Measurements from ENCODE around the gene DTX3. TPM values are rescaled to one million over a fixed set of nuclear protein-coding genes. Genes with fewer than 3 reads are reported as not detected.

DTX3 gene
- total RNA-seq, 1 donor from 2014 or later, result 22.1 TPM

Other genes starting within 250 kb of the DTX3 start
- gene R3HDM2, start 173.8 kb upstream of the DTX3 start, total RNA-seq, result 20.3 and 24.6 TPM in 2 replicates
- not detected in 2 replicates for gene INHBC, start 170.0 kb upstream of the DTX3 start, total RNA-seq
- 12.2 and 15.7 TPM in 2 replicates for gene INHBE, start 149.5 kb upstream of the DTX3 start, total RNA-seq
- 0.56 and 0.78 TPM in 2 replicates for gene GLI1, start 145.0 kb upstream of the DTX3 start, total RNA-seq
- gene ARHGAP9, start 125.0 kb upstream of the DTX3 start, total RNA-seq, result 9.8 and 14.7 TPM in 2 replicates
- 131 and 146 TPM in 2 replicates for gene MARS1, start 116.8 kb upstream of the DTX3 start, total RNA-seq
- gene DDIT3, start 84.3 kb upstream of the DTX3 start, total RNA-seq, result 30.0 and 37.1 TPM in 2 replicates
- gene MBD6, start 82.0 kb upstream of the DTX3 start, total RNA-seq, result 6.3 and 8.2 TPM in 2 replicates
- 170 and 179 TPM in 2 replicates for gene DCTN2, start 57.6 kb upstream of the DTX3 start, total RNA-seq
- not detected in 2 replicates for gene KIF5A, start 54.8 kb upstream of the DTX3 start, total RNA-seq
- 15.4 and 20.2 TPM in 2 replicates for gene PIP4K2C, start 13.6 kb upstream of the DTX3 start, total RNA-seq
- gene ARHGEF25, start 6.6 kb downstream of the DTX3 start, total RNA-seq, result 8.6 and 12.4 TPM in 2 replicates
- gene B4GALNT1, start 28.4 kb downstream of the DTX3 start, total RNA-seq, result 2.5 and 3.4 TPM in 2 replicates
- gene OS9, start 89.3 kb downstream of the DTX3 start, total RNA-seq, result 288 and 306 TPM in 2 replicates
- 9.8 and 30.2 TPM in 2 replicates for gene AGAP2, start 133.9 kb downstream of the DTX3 start, total RNA-seq
- 50.7 and 141 TPM in 2 replicates for gene TSPAN31, start 140.2 kb downstream of the DTX3 start, total RNA-seq
- 175 and 180 TPM in 2 replicates for gene CDK4, start 147.5 kb downstream of the DTX3 start, total RNA-seq
- gene MARCHF9, start 150.3 kb downstream of the DTX3 start, total RNA-seq, result 8.7 and 9.1 TPM in 2 replicates
- 1.2 TPM in 1 of 2 replicates, not detected in the other for gene CYP27B1, start 162.3 kb downstream of the DTX3 start, total RNA-seq
- gene METTL1, start 167.3 kb downstream of the DTX3 start, total RNA-seq, result 9.9 and 13.6 TPM in 2 replicates
- gene EEF1AKMT3, start 167.8 kb downstream of the DTX3 start, total RNA-seq, result 2.7 and 3.1 TPM in 2 replicates
- gene TSFM, start 178.0 kb downstream of the DTX3 start, total RNA-seq, result 50.0 and 51.9 TPM in 2 replicates
- 0.48 TPM in 1 of 2 replicates, not detected in the other for gene AVIL, start 213.9 kb downstream of the DTX3 start, total RNA-seq
- gene CTDSP2, start 241.9 kb downstream of the DTX3 start, total RNA-seq, result 37.9 and 43.4 TPM in 2 replicates

All from myocyte (in vitro differentiated cells).